HG02970 (cell line): ENCODE data around the gene SHKBP1.

Experiments used
- ATAC-seq: cut with Tn5 transposase; IDR thresholded peaks from one replicate; pipeline ENCODE4 v1.9.1; 2021; ENCODE audit warnings: mild to moderate bottlenecking, moderate library complexity, moderate number of reproducible peaks; ENCODE audit not compliant: unreplicated experiment, low FRiP score

Gene SHKBP1

DNA sequence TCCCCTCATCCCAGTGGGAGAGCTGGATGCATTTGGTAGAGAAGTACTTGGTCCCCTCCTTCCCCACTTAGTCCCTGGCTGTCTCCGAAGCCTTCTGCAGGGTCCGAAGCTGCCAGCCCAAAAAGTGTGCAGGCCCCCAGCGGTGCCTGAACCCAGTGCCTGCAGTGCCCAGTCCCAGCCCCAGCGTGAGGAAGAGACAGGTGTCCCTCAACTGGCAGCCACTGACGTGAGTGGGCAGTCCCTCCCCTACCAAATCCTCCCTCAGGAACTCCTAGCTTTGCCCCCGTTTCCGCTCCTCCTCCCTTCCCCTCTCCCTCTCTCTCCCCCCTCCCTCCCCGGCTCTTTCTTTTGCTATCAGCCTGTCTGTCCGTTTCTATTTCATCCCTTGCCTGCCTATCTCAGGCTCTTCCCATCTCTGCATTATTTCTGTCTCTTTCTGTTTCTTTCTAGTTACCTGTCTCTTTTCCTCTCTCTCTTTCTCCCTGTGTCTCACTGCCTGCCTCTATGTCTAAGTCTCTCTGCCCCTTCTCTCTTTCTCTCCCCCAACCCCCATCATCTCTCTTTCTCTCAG is 22.7 kb downstream of the SHKBP1 start:
- no peak for ATAC-seq

DNA sequence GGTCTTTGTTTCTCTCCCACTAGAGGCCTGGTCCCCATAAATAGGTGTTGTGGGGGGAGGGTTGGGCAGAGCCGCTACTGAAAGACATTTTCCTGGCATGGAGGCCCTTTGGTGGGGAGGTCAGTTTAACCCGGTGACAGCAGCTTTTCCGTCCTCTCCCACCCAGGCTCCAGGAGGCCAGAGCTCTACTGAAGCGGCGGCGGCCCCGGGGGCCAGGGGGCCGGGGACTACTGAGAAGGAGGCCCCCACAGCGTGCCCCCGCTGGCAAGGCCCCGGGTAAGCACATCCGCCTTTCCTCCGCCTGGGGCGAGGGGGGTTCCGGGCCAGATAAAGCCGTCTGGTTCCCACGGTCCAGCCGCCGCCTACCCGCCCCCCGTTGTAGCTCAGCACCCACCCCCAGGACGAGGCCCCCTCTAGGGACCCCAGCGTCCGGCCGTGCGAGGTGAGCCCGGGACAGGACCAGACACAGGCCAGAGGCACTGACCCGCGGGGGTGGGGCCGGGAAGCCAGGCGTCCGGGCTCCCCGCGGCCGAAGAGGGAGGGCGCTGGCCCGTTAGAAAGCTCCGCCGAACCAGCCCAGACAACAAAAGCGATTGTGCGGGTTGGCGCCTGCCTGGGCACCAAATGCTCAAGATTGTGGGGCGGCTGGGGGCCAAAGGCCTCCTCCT is 23.4 kb downstream of the SHKBP1 start:
- ATAC-seq = no peak

DNA sequence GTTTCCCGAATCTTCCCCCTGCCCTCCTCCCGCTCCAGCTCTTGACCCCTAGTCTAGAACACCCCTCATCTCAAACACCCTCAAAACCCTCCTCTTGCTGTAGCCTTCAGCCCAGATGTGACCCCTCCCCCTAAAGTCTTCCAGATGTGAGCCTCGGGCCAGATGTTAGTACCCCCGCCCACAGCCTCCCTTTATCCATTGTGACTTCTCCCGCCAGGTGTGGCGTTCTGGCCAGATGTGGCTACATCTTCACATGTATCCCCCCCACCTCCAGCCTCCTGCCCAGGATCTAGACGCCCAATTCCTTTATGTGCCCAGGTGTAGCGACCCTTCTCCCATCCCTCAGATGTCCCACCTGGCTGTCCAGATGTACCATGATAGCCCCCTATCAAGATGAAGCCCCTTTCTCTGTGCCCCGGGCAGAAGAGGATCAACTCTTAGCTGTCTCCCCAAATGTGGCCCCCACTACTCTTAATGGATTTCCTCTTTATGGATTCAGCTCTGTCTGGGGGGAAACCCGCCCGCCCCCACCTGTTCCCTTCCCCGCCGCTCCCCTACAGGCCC is 24.0 kb downstream of the SHKBP1 start:
- no peak for ATAC-seq

DNA sequence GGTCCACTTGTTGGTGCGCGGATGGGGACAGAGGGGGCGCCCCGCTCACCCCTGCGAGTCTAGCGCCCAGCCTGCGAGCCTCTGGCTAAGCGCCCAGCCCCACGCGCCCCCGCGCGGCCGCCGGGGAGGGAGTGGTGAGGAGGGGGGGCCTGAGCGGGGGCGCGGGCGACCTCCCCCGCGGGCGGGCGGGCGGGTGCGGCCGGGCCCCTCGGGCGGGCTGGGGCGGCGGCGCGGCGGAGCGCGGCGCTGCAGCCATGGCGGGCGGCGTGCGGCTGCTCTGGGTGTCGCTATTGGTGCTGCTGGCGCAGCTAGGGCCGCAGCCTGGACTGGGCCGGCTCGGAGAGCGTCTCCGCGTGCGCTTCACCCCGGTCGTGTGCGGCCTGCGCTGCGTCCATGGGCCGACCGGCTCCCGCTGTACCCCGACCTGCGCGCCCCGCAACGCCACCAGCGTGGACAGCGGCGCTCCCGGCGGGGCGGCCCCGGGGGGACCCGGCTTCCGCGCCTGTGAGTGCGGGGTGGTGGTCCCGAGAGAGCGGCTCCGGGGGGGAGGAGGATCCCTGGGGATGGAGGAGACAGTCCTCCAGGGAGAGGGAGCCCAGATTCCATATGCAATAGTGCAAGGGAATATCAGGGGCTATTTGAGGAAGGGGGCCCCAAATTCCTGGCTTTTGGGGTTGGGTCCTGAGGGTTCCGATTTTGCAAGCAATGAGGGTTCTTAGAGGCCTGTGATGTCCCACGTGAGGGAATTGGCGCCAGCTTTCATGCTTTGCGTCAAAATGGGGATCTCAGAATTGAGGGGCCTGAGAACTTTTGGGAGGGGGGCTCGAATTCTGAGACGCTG is 24.7 kb downstream of the SHKBP1 start, which contains the start of gene LTBP4:
TSS of gene LTBP4 (plus strand) at position 236 of the 841 bp plus-strand sequence. CDS start at position 255, 19 bp downstream.
- ATAC-seq = no peak

DNA sequence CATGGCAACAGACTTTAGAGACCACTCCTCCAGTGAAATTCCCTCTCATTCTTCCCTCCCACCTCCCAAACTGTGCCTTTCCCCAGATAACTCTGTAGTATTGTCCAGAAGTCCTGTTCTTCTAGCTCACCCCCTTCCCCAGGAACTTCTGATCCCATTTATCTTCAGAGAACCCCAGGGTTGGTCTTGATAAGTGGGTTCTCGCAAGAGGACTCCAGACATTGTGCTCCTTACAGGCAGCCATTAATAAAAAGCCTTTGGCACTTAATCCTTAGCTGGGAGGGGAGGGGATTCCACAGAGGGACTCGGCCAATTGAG is 26.4 kb downstream of the SHKBP1 start:
- ATAC-seq = no peak

DNA sequence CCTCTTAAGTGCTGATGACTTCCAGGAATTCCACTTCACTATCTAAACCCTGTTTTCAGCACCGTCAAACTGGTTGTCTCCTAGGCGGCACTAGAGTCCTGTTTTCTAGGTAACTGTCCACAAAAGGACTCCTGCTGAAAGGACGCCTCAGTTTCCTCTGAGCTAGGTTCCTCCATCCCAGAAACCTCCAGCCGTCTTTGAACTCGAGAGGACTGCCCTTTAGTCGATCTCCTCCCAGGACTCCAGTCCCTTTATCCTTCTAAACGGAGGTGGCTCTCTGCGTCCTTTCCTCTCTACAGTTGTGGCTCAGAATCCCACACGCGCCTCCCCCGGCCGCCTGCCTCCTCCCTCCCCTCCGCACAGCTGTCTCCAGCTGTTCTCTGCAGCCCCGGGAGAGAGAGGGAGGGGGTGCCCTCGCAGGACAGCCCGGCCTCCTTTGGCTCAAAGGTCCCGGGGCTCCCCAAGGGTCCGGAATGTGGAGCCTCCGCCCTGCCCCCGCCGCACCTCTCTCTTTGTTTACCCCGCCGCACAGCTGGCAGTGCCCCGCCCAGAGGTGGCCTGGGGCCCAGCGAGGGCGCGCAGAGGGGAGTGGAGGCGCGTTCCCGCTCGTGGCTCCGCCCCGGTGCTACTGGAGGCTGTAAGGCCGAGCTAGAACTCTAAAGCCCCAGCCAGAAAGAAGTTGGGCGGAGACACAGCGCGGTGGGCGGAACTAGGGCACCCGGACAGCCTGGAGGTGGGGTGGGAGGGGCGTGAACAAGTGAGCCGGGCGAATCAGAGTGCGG is 26.9 kb downstream of the SHKBP1 start:
- peak; percentile 80 for ATAC-seq

DNA sequence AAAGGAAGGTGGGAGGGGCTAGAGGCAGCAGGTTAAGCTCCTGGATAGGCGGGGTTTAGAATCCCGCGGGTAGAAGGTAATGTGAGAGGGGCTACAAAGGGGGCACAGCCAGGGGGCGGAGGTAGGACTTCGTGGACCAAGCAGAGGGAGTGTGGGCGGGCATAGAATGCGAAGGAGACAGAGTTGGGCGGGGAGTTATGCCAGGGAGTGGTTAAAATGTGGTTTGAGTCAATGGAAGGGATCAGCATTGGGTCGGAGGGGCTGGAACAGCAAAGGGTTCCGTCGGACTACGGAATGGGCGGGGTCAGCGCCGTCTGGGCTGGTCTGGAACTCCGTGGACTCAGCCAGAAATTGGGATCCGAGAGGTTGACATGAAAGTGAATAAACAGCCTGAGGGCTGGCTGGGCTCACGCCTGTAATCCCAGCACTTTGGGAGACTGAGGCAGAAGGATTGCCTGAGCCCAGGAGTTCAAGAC is 27.5 kb downstream of the SHKBP1 start:
- no peak for ATAC-seq

DNA sequence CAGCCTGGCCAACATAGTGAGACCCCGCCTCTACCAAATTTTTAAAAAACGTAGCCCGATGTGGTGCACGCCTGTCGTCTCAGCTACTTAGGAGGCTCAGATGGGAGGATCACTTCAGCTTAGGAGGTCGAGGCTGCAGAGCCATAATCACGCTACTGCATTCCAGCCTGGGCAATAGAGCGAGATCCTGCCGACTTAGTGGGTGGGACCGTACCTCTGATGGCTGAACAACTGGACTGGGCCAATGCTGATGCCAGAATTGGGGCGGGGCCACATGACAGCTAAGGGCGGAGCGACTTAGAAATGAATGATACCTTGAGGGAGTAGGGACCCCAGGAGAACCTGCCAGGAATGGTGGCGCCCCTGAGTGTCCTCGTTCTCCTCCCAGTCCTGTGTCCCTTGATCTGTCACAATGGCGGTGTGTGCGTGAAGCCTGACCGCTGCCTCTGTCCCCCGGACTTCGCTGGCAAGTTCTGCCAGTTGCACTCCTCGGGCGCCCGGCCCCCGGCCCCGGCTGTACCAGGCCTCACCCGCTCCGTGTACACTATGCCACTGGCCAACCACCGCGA is 28.1 kb downstream of the SHKBP1 start:
- ATAC-seq = no peak

DNA sequence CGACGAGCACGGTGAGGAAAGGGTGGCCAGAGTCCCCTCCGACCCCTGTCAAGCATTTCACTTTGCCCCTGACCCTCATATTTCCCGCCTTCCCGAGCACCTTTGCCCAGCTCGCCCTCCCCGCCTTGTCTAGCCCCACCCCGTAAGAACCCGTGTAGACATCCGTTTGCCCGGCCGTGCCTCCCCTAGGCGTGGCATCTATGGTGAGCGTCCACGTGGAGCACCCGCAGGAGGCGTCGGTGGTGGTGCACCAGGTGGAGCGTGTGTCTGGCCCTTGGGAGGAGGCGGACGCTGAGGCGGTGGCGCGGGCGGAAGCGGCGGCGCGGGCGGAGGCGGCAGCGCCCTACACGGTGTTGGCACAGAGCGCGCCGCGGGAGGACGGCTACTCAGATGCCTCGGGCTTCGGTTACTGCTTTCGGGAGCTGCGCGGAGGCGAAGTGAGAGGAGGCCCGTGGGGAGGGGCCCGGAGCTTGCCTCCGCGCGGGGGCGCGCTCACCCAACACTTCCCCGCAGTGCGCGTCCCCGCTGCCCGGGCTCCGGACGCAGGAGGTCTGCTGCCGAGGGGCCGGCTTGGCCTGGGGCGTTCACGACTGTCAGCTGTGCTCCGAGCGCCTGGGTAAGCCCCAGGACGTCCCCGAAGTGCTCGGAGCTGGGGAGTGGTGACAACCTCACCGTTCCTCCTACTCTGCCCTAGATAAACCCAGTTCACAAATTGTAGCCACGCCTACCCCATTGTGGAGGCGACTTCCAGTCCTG is 28.7 kb downstream of the SHKBP1 start:
- ATAC-seq = no peak

DNA sequence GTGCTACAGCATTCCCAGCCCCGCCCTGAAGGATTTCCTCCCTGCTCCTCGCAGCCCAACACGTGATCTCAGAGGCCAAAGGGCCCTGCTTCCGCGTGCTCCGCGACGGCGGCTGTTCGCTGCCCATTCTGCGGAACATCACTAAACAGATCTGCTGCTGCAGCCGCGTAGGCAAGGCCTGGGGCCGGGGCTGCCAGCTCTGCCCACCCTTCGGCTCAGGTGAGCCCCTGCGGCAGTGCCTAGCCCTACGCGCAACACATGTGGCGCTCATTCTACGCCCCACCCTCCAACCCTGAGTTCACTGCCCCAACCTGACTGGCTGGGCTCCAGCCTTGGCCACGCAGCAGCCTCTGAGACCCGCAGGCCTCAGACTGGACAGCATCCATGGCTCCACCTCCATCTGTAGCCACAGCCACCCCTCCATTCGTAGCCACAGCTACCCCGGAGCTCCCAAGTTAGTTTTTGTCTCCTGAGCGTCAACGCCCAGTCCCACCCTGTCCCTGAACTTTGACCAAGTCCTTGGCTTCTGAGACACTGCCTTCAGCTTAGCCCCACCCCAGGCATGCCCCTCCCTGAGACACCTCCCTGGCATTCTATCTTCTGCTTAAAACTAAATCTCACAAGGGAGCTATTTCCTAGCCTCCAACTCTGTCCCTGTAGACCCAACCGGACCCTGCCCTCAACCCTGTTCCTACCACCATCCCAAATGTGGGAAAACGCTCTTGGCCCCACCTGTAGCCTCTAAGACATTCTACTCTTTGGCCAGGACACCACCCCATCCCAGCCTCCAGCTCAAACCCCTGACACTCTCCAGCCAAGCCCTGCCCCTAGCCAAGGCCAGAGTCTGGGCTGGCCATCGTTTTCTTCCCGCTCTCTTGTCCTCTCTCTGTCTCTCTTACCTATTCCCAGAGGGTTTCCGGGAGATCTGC is 30.9 kb downstream of the SHKBP1 start:
- ATAC-seq = no peak

DNA sequence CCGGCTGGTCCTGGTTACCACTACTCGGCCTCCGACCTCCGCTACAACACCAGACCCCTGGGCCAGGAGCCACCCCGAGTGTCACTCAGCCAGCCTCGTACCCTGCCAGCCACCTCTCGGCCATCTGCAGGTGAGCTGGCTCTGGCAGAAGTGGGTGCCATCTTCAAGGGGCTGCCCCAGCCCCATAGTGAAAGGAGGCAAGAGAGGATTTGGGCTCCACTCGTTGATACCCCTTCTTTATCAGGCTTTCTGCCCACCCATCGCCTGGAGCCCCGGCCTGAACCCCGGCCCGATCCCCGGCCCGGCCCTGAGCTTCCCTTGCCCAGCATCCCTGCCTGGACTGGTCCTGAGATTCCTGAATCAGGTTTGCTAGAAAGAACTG is 31.6 kb downstream of the SHKBP1 start:
- ATAC-seq = no peak

DNA sequence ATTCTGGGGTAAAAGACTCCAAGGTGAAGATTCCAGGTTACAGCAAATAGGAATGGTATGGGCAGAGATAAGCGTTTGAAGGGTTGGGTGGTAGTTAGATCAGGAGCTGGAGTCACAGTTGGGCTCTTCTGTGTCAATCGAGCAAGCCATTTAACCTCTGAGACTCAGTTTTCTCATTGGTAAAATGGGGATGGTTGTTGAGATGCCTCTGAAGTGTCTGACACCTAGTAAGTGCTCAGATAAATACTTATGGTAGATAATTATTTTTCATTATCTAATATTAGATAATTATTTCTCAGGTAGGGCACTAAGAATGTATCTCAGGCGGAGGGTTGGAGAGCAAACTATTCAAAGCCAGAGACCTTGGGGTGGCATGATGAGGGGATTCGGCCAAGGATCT is 32.3 kb downstream of the SHKBP1 start:
- no peak for ATAC-seq

DNA sequence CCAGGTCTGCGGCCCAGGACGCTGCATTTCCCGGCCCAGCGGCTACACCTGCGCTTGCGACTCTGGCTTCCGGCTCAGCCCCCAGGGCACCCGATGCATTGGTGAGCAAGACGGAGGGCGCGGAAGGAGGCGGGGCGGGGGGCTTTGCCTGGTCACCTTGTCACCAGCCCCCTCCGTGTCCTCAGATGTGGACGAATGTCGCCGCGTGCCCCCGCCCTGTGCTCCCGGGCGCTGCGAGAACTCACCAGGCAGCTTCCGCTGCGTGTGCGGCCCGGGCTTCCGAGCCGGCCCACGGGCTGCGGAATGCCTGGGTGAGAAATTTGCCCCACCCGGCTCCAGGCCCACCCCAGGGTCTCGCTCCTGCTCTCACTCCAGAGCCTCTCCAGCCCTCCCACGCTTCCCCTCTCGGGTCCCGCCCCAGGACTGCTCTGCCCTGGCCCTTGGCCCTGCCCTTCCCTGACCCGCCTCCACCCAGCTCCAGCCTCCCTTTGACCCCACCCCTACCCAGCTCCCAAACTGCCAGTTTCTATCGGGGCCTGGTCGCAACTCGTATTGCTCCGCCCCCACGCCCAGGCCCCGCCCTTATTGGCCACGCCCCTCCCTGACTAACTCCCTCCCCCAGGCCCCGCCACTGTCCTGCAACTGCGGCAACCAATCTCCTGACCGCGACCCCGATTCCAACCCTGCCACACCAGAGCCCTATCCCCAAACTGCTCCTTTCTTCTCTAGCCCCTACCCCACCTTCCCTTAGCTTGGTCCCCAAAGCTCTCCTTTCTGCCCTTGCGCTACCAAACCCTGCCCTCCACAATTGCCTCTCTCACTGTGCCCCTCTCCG is 33.1 kb downstream of the SHKBP1 start:
- ATAC-seq = peak; percentile 53

DNA sequence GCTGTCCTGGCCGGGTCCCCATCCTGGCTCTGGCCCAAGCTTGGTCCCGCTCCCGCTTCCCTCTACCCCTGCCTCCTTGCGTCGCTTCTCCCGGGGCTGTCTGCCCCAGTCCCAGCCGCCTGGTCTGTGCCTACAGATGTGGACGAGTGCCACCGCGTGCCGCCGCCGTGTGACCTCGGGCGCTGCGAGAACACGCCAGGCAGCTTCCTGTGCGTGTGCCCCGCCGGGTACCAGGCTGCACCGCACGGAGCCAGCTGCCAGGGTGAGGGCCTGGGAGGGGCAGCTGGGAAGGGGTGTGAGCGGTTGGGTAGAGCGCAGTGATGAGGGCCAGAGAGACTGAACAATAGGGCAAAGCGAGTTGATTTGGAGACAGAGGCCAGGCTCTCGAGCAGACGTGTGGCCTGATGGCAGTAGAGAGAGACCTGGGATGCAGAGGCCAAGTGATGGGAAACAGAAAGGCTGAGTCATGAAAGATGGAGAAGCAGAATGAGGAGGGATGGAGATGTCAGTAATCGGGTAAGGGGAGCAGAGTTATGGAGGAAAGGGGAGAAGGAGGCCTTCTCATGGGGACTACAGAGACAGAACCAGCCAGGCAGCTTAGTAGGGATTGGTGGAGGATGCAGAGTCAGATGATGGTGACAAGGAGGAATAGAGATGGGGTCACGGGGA is 33.9 kb downstream of the SHKBP1 start:
- no peak for ATAC-seq

DNA sequence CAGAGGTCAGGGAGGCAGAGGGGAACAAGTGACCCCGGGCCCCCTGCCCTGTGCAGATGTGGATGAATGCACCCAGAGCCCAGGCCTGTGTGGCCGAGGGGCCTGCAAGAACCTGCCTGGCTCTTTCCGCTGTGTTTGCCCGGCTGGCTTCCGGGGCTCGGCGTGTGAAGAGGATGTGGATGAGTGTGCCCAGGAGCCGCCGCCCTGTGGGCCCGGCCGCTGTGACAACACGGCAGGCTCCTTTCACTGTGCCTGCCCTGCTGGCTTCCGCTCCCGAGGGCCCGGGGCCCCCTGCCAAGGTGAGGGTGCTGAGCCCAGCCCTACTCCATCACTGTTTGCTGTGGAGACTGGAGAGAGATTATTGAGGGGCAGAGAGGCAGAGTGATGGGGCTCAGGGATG is 34.4 kb downstream of the SHKBP1 start:
- no peak for ATAC-seq

DNA sequence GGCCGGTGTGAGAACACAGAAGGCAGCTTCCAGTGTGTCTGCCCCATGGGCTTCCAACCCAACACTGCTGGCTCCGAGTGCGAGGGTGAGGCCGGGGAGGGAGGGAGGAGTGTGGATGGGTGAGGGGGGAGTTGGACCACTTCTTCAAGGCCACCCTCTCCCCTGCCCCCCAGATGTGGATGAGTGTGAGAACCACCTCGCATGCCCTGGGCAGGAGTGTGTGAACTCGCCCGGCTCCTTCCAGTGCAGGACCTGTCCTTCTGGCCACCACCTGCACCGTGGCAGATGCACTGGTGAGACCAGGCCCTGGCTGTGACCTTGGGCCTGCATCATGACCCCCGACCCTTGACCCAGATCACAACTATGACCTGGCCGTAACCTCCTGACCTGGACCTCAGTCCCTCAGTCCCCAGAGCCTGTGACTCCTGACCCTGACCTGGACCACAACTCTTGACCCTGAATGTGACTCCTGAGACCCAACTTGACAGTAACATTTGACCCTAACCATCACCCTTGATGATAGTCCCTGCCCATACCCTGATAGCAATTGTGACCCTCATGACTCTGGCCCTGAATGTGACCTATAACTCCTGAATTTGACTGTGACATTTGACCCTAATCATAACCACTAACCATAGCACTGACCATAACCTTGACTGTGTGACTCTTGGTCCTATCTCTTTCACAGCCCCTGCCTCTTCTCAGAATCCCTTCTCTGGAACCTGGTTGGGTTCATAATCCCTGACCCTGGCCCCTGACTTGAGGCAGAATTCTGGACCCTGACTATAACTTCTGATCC is 35.4 kb downstream of the SHKBP1 start:
- no peak for ATAC-seq
